Activated CD4-positive, alpha-beta memory T cell treated with anti-CD3 and anti-CD28 coated beads for 36 hours (primary cell): ENCODE results near the gene MBOAT2. TPM values are rescaled to one million over a fixed set of nuclear protein-coding genes. Genes with fewer than 3 reads are reported as not detected.
"Not testable (repeated sequence)": the region's sequence is repeated elsewhere in the genome, so short reads cannot be mapped to it uniquely, and the experiment has no call there.

Experiments
- CTCF ChIA-PET: fragments of 350-600 bp; sonication (Branson Sonifier 250); formaldehyde crosslinking; loops from one replicate; lab custom pipeline; 2021; ENCODE audit warnings: antibody characterized with exemption, inconsistent platforms; lab: Charles Lee
- POLR2A ChIA-PET: fragments of 350-600 bp; sonication (Branson Sonifier 250); formaldehyde crosslinking; loops from one replicate; lab custom pipeline; 2021; ENCODE audit warnings: antibody characterized with exemption; lab: Charles Lee
- DNase-seq: peaks from one replicate; pipeline ENCODE4 v3.0.0-alpha.2; 2020
- H3K27ac Mint-ChIP-seq: one replicate; pipeline ENCODE4 v1.8.0; 2021; ENCODE audit warnings: mixed read lengths
- H3K27me3 Mint-ChIP-seq: one replicate; pipeline ENCODE4 v1.8.0; 2021; ENCODE audit warnings: mixed read lengths
- H3K36me3 Mint-ChIP-seq: one replicate; pipeline ENCODE4 v1.8.0; 2021; ENCODE audit warnings: mixed read lengths
- H3K4me1 Mint-ChIP-seq: one replicate; pipeline ENCODE4 v1.8.0; 2021; ENCODE audit warnings: low read depth, mixed read lengths
- H3K4me3 Mint-ChIP-seq: one replicate; pipeline ENCODE4 v1.8.0; 2021; ENCODE audit warnings: mild to moderate bottlenecking, mixed read lengths
- H3K9me3 Mint-ChIP-seq: one replicate; pipeline ENCODE4 v1.8.0; 2021; ENCODE audit warnings: mixed read lengths
- intact Hi-C: fragments of 100-400 bp; cut with micrococcal nuclease; formaldehyde crosslinking; loops from one replicate; pipeline ENCODE4 v1.15.1; 2023
- total RNA-seq, 2 experiments: library from RNA; stranded (reverse); gene quantifications; one replicate each; pipeline ENCODE4 v1.2.3, GENCODE V29; 2021

The MBOAT2 gene
- total RNA-seq, 2 experiments from 2014 or later, result 6.4 to 7.0 TPM

GRCh38 chr2:8965216-8965969 is 38.1 kb downstream of the MBOAT2 start:
- Mint-ChIP-seq H3K27me3 (peaks cover 8% of the 10 kb centered on the region), H3K9me3 (peaks cover 4% of the 10 kb centered on the region), H3K36me3 (no peaks in the 10 kb centered on the region), H3K4me3 (no peak overlapping the region), H3K4me1 (no peaks in the 10 kb centered on the region), H3K27ac (no peak overlapping the region)
- intact Hi-C loops, result no loop called here
- ChIA-PET CTCF (interaction anchor here (0.7 kb wide), 1 partner anchor 41 kb away, joined by 3 read pairs; no protein-coding TSS in a partner anchor), POLR2A (no interaction called here)
- no peak for DNase-seq

- intact Hi-C loops, result no loop called here
- POLR2A ChIA-PET, result no interaction called here
- CTCF ChIA-PET, result no interaction called here
- H3K4me1 Mint-ChIP-seq, result no peaks in the 10 kb centered on the region
- H3K36me3 Mint-ChIP-seq, result no peaks in the 10 kb centered on the region
- H3K27me3 Mint-ChIP-seq, result peaks cover 1% of the 10 kb centered on the region
- no peak overlapping the region for H3K4me3 Mint-ChIP-seq
- H3K27ac Mint-ChIP-seq, result no peak overlapping the region
- DNase-seq, result no peak
- H3K9me3 Mint-ChIP-seq, result no peaks in the 10 kb centered on the region
Measured at GRCh38 chr2:8962890-8963289, 40.6 kb downstream of the MBOAT2 start.

DNA sequence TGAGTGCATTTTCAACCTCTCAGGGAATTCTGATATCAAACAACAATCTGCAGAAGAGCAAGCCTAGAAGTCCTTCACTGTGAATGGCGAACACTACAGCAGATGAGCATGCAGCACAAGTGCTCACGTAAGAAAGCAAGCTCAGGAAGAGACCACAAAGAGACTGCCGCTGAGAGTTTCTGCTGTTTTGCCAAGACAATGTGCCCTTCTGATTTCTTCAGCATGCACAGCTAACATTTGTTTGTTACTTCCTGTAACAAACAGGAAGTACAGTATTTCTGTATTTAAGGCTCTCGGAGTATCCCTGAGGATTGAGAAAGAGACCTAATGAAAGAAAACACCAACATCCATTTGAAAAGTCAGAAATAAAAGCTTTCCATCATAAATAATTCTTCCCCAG is 45.9 kb downstream of the MBOAT2 start:
- Mint-ChIP-seq H3K4me3 (no peak overlapping the region), H3K9me3 (peaks cover 19% of the 10 kb centered on the region), H3K27me3 (peaks cover 4% of the 10 kb centered on the region), H3K36me3 (peaks cover 3% of the 10 kb centered on the region), H3K27ac (no peak overlapping the region), H3K4me1 (no peaks in the 10 kb centered on the region)
- POLR2A ChIA-PET, result no interaction called here
- intact Hi-C loops, result no loop called here
- no peak for DNase-seq
- CTCF ChIA-PET, result no interaction called here

DNA sequence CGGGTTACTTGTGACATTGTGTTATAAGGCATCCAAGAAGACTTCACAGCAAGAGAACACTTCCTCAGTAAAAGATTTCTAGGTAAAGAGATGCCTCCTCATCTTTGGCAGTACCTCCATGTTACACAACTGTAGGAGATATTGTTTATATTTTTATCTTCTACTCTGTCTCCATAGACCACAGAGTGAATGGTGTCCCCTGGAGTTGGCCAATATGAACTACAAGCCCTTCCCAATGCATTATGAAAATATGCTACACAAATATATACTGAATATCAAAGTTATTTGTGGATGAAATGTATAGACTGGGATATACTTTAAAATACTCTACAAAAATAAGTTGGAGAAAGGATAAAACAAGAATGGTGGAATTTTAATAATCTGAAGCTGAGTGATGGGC is 46.7 kb downstream of the MBOAT2 start:
- intact Hi-C loops, result no loop called here
- Mint-ChIP-seq H3K27me3 (peaks cover 10% of the 10 kb centered on the region), H3K36me3 (peaks cover 5% of the 10 kb centered on the region), H3K4me1 (no peaks in the 10 kb centered on the region), H3K27ac (no peak overlapping the region), H3K4me3 (no peak overlapping the region), H3K9me3 (peaks cover 27% of the 10 kb centered on the region)
- CTCF ChIA-PET, result no interaction called here
- POLR2A ChIA-PET, result no interaction called here
- DNase-seq, result no peak

- ChIA-PET POLR2A (no interaction called here), CTCF (no interaction called here)
- intact Hi-C loops, result no loop called here
- H3K4me1 Mint-ChIP-seq, result no peaks in the 10 kb centered on the region
- no peak overlapping the region for H3K27ac Mint-ChIP-seq
- H3K27me3 Mint-ChIP-seq, result peaks cover 15% of the 10 kb centered on the region
- peaks cover 8% of the 10 kb centered on the region for H3K36me3 Mint-ChIP-seq
- no peak for DNase-seq
- H3K4me3 Mint-ChIP-seq, result no peak overlapping the region
- peaks cover 31% of the 10 kb centered on the region for H3K9me3 Mint-ChIP-seq
Measured at GRCh38 chr2:8954990-8955389, 48.5 kb downstream of the MBOAT2 start.

DNA sequence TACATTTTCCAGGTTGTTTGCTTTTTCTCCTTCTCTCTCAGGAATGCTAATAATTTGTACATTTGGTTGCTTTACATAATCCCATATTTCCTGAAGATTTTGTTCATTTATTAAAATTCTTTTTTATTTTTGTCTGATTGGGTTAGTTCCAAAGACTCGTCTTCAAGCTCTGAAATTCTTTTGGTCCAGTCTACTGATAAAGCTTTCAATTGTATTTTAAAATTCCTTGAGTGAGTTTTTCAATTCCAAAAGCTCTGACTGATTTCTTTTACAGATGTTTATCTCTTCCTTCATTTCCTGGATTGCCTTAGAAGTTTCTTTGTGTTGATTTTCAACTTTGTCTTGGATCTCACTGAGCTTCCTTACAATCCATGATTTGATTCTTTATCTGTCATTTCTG is 50.0 kb downstream of the MBOAT2 start:
- H3K27me3 Mint-ChIP-seq, result peaks cover 15% of the 10 kb centered on the region
- CTCF ChIA-PET, result no interaction called here
- intact Hi-C loops, result no loop called here

DNA sequence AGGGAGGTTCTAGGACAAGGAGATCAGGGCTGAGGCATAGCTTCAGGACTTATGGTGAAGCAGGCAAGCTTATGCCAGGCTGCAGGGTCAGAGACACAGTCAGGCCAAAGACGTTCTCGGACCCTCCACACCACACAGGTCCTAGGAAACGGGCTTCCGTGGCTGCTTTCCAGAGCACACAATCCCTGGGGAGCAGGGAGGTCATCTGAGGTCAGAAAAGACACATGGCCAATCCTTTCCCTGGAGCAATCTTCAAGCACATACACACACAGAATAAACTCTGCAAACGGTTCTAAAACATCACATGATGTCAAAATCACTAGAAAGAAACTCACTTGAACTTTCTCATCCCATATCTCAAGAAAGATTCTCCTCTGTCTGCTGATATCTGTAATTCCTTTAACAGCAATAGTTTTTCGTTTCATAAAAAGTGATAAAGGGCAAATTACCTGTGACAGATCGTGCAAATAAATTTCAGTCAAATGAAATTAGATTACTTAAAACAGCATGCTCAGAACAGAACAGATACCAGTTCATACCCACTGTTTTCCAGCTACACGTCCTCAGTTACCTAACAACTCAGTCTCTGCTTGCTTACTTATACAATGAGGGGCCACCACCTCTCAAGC is 63.9 kb downstream of the MBOAT2 start:
- no peaks in the 10 kb centered on the region for H3K4me1 Mint-ChIP-seq
- no peak for DNase-seq
- no peak overlapping the region for H3K27ac Mint-ChIP-seq
- intact Hi-C loops, result no loop called here
- ChIA-PET CTCF (no interaction called here), POLR2A (no interaction called here)
- H3K27me3 Mint-ChIP-seq, result no peaks in the 10 kb centered on the region
- H3K36me3 Mint-ChIP-seq, result no peaks in the 10 kb centered on the region
- H3K4me3 Mint-ChIP-seq, result no peak overlapping the region
- no peaks in the 10 kb centered on the region for H3K9me3 Mint-ChIP-seq

More for the DNA sequence above, 50.0 kb downstream of the MBOAT2 start:
- Mint-ChIP-seq H3K4me3 (no peak overlapping the region), H3K9me3 (peaks cover 31% of the 10 kb centered on the region), H3K36me3 (peaks cover 8% of the 10 kb centered on the region), H3K4me1 (no peaks in the 10 kb centered on the region), H3K27ac (no peak overlapping the region)
- no peak for DNase-seq
- POLR2A ChIA-PET, result no interaction called here

DNA sequence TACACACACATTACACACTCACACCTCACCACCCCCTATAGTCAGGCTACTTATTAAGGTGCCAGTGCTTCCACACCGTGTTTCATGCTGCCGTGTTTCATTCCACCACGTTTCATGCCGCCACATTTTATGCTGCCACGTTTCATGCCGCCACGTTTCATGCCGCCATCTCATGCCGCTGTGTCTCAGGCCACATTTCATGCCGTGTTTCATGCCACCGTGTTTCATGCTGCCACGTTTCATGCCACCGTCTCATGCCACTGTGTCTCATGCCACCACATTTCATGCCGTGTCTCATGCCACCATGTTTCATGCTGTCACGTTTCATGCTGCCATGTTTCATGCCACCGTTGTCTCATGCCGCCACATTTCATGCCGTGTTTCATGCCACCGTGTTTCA is 65.1 kb downstream of the MBOAT2 start:
- ChIA-PET CTCF (no interaction called here), POLR2A (no interaction called here)
- no peak for DNase-seq
- Mint-ChIP-seq H3K9me3 (no peaks in the 10 kb centered on the region), H3K27me3 (no peaks in the 10 kb centered on the region), H3K36me3 (no peaks in the 10 kb centered on the region), H3K4me1 (no peaks in the 10 kb centered on the region), H3K27ac (no peak overlapping the region), H3K4me3 (no peak overlapping the region)
- intact Hi-C loops, result no loop called here

DNA sequence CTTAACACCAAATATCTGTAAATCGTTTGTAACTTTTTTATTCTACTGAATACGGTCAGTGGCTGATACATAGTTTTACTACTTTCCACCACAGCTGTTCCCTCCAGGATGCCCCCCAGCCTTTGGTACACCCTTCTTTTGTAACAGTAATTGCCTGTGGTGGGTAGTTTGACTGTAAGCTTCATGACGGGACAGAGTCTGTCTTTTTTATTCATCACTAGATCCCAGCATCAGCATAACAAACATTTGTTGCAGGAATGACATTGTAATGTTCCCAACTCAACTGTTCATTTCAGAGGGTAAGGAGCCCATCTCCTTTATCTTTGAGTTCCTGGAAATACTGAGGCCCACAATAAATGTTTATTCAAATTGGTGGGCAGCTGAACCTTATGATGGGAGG is 67.5 kb downstream of the MBOAT2 start:
- ChIA-PET POLR2A (no interaction called here), CTCF (interaction anchor here (1.1 kb wide), 1 partner anchor 1528 kb away, joined by 3 read pairs; no protein-coding TSS in a partner anchor)
- no peaks in the 10 kb centered on the region for H3K36me3 Mint-ChIP-seq
- no peak overlapping the region for H3K4me3 Mint-ChIP-seq
- no peaks in the 10 kb centered on the region for H3K27me3 Mint-ChIP-seq
- intact Hi-C loops, result no loop called here
- no peaks in the 10 kb centered on the region for H3K9me3 Mint-ChIP-seq
- no peak overlapping the region for H3K27ac Mint-ChIP-seq
- DNase-seq, result no peak
- no peaks in the 10 kb centered on the region for H3K4me1 Mint-ChIP-seq

DNA sequence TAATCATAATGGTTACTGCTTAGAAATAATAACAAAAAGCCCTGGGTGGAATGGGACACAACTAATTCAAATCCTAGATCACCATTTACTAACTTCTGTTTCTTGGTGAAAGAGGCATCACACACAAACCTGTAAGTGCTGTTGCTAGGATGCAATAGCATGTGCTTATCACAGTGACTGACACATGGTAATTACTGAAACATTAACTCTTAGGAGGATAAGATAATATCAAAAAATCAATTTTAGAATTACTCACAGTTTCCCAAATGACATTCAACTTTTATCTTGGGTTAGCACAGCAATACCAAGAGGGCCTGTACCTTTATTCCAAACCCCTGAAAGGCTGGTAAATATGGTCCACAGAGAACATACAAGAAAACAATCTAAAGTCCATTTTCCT is 69.1 kb downstream of the MBOAT2 start:
- no peaks in the 10 kb centered on the region for H3K27me3 Mint-ChIP-seq
- DNase-seq, result no peak
- intact Hi-C loops, result no loop called here
- ChIA-PET CTCF (no interaction called here), POLR2A (no interaction called here)
- no peak overlapping the region for H3K27ac Mint-ChIP-seq
- H3K4me3 Mint-ChIP-seq, result no peak overlapping the region
- H3K9me3 Mint-ChIP-seq, result no peaks in the 10 kb centered on the region
- no peaks in the 10 kb centered on the region for H3K36me3 Mint-ChIP-seq
- H3K4me1 Mint-ChIP-seq, result no peaks in the 10 kb centered on the region

DNA sequence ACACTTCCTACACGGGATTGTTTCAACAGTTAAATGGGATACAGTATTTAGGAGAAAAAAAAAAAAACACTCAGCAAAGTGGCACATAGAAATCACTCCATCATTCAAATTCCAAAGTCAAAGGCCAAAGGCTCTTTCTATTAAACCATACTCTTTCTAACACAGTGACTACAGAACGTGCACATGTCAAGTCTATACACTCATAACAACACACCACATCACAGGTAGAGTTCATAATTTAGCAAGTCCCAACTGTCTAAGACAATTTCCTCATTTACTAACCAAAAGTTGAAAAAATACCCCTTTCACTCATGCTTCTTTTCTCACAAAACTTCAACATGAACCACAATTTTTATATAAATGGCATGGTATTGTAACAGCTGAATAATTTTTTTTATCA is 70.8 kb downstream of the MBOAT2 start:
- POLR2A ChIA-PET, result no interaction called here

GRCh38 chr2:8930185-8930584 is 73.3 kb downstream of the MBOAT2 start:
- intact Hi-C loops, CTCF ChIA-PET, H3K4me3 Mint-ChIP-seq, H3K36me3 Mint-ChIP-seq, DNase-seq, H3K9me3 Mint-ChIP-seq, POLR2A ChIA-PET, H3K27ac Mint-ChIP-seq, H3K27me3 Mint-ChIP-seq, H3K4me1 Mint-ChIP-seq: not testable (repeated sequence)

More for the DNA sequence above, 70.8 kb downstream of the MBOAT2 start:
- Mint-ChIP-seq H3K36me3 (no peaks in the 10 kb centered on the region), H3K4me1 (no peaks in the 10 kb centered on the region), H3K4me3 (no peak overlapping the region), H3K9me3 (no peaks in the 10 kb centered on the region), H3K27me3 (no peaks in the 10 kb centered on the region), H3K27ac (no peak overlapping the region)
- CTCF ChIA-PET, result no interaction called here
- intact Hi-C loops, result no loop called here
- DNase-seq, result no peak

GRCh38 chr2:8929128-8929527 is 74.4 kb downstream of the MBOAT2 start:
- POLR2A ChIA-PET, result no interaction called here
- Mint-ChIP-seq H3K27me3 (no peaks in the 10 kb centered on the region), H3K4me3 (no peak overlapping the region), H3K36me3 (no peaks in the 10 kb centered on the region), H3K27ac (no peak overlapping the region), H3K4me1 (no peaks in the 10 kb centered on the region), H3K9me3 (no peaks in the 10 kb centered on the region)
- CTCF ChIA-PET, result no interaction called here
- no peak for DNase-seq
- intact Hi-C loops, result no loop called here
